SU-DHL-6 (cell line): ENCODE results near the gene ZCWPW2.

Experiments
- H2AFZ ChIP-seq: fragments of 200-600 bp; sonication (generic); 2 replicates; pipeline ENCODE4 v1.6.1; 2014; ENCODE audit warnings: low read depth, mild to moderate bottlenecking, moderate library complexity, mixed read lengths, antibody characterized with exemption, low read length; ENCODE audit not compliant: severe bottlenecking
- H3F3A ChIP-seq: fragments of 200-600 bp; shearing (Covaris generic); 2 replicates; pipeline ENCODE4 v1.6.0; 2016; ENCODE audit warnings: antibody characterized with exemption, mild to moderate bottlenecking; ENCODE audit not compliant: insufficient read depth
- H3K27ac ChIP-seq: fragments of 200-600 bp; sonication (generic); 2 replicates; pipeline ENCODE4 v1.5.1; 2016; ENCODE audit warnings: low read depth, mild to moderate bottlenecking, low read length, moderate library complexity, mixed read lengths
- H3K27me3 ChIP-seq: fragments of 200-600 bp; sonication (generic), shearing (Covaris generic); 2 replicates; pipeline ENCODE4 v1.6.0; 2014; ENCODE audit warnings: mild to moderate bottlenecking, low read length
- H3K36me3 ChIP-seq: fragments of 200-600 bp; sonication (generic); 2 replicates; pipeline ENCODE4 v1.6.1; 2014; ENCODE audit warnings: mild to moderate bottlenecking, low read length, mixed read lengths
- H3K4me2 ChIP-seq: fragments of 300-600, 200-600 bp; shearing (Covaris generic), sonication (generic); 2 replicates; pipeline ENCODE4 v1.6.0; 2014; ENCODE audit warnings: low read length, low read depth, mild to moderate bottlenecking; ENCODE audit not compliant: poor library complexity, severe bottlenecking
- H3K4me3 ChIP-seq: fragments of 200-600 bp; sonication (generic); 2 replicates; pipeline ENCODE4 v1.5.1; 2014; ENCODE audit warnings: antibody characterized with exemption, low read length, mild to moderate bottlenecking, mixed read lengths; ENCODE audit not compliant: insufficient read depth, poor library complexity, severe bottlenecking
- H3K79me2 ChIP-seq: fragments of 200-600 bp; sonication (generic); 2 replicates; pipeline ENCODE4 v1.6.1; 2014; ENCODE audit warnings: mild to moderate bottlenecking, low read length, moderate library complexity; ENCODE audit not compliant: insufficient read depth
- H3K9ac ChIP-seq: fragments of 200-600 bp; sonication (generic); 2 replicates; pipeline ENCODE4 v1.7.0; 2014; ENCODE audit warnings: mild to moderate bottlenecking, low read length
- H3K9me2 ChIP-seq: fragments of 200-600 bp; sonication (generic); replicated peaks from 2 replicates; pipeline ENCODE4 v1.6.1; 2014; ENCODE audit warnings: low read length; ENCODE audit not compliant: insufficient read depth
- H3K9me3 ChIP-seq: fragments of 200-600 bp; sonication (generic); 2 replicates; pipeline ENCODE4 v1.6.1; 2014; ENCODE audit warnings: low read length, mixed read lengths; ENCODE audit not compliant: insufficient read depth
- H4K20me1 ChIP-seq: fragments of 200-600 bp; sonication (generic); 2 replicates; pipeline ENCODE4 v1.6.1; 2014; ENCODE audit warnings: low read depth, mild to moderate bottlenecking, antibody characterized with exemption, low read length, moderate library complexity, mixed read lengths
- EZH2phosphoT487 ChIP-seq: fragments of 200-600 bp; sonication (generic), shearing (Covaris generic); conservative IDR thresholded peaks from 2 replicates; pipeline ENCODE4 v1.6.1; 2018; ENCODE audit warnings: mild to moderate bottlenecking, antibody characterized with exemption, low read length, moderate library complexity, mixed read lengths
- TF ChIP-seq, protein P1 (sequence below): fragments of 200-600 bp; sonication (generic); IDR thresholded peaks from one replicate; pipeline ENCODE4 v1.5.1; 2017; ENCODE audit warnings: antibody characterized with exemption, mild to moderate bottlenecking, low read length, moderate library complexity; ENCODE audit not compliant: insufficient read depth, poor library complexity, severe bottlenecking

Gene ZCWPW2

DNA sequence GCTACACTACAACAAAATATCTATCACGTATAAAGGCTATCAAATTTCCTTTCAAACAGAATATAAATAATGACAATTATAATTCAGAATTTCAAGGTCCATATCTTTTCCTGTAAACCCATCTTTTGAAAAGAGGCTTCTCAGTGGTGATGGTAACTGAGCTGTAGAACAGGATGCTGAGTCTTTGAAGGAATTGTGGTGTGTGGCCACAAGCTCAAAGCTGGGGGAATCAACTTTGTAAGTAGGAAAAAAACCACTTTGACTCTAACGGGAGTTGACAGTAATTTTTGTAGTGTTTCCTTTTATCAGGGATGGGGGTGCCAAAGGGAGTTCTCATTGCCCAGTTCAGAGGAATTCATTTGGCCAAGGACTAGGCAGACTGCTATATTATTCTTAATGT, 13.3 kb upstream of the ZCWPW2 start:
- H3F3A ChIP-seq: no peaks in the 10 kb centered on the region
- no peak overlapping the region for H2AFZ ChIP-seq
- no peaks in the 10 kb centered on the region for H3K27me3 ChIP-seq
- H3K27ac ChIP-seq: no peak overlapping the region
- no peaks in the 10 kb centered on the region for H3K9me2 ChIP-seq
- no peak overlapping the region for H3K9ac ChIP-seq
- H3K9me3 ChIP-seq: no peaks in the 10 kb centered on the region
- TF ChIP-seq, protein P1, sequence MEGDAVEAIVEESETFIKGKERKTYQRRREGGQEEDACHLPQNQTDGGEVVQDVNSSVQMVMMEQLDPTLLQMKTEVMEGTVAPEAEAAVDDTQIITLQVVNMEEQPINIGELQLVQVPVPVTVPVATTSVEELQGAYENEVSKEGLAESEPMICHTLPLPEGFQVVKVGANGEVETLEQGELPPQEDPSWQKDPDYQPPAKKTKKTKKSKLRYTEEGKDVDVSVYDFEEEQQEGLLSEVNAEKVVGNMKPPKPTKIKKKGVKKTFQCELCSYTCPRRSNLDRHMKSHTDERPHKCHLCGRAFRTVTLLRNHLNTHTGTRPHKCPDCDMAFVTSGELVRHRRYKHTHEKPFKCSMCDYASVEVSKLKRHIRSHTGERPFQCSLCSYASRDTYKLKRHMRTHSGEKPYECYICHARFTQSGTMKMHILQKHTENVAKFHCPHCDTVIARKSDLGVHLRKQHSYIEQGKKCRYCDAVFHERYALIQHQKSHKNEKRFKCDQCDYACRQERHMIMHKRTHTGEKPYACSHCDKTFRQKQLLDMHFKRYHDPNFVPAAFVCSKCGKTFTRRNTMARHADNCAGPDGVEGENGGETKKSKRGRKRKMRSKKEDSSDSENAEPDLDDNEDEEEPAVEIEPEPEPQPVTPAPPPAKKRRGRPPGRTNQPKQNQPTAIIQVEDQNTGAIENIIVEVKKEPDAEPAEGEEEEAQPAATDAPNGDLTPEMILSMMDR: no peak
- peaks cover 9% of the 10 kb centered on the region; the same call in 1 of the 2 replicates for H3K36me3 ChIP-seq
- no peak overlapping the region for H3K4me3 ChIP-seq
- H3K79me2 ChIP-seq: no peaks in the 10 kb centered on the region
- H3K4me2 ChIP-seq: no peak overlapping the region
- H4K20me1 ChIP-seq: no peaks in the 10 kb centered on the region

- Histone ChIP-seq H3K9me2 (no peaks in the 10 kb centered on the region), H3K27me3 (no peaks in the 10 kb centered on the region), H3K27ac (no peak overlapping the region), H2AFZ (no peak overlapping the region), H3K79me2 (no peaks in the 10 kb centered on the region), H3K36me3 (peaks cover 9% of the 10 kb centered on the region; the same call in 1 of the 2 replicates), H3K9ac (no peak overlapping the region), H3K4me3 (no peak overlapping the region), H3F3A (no peaks in the 10 kb centered on the region), H3K9me3 (no peaks in the 10 kb centered on the region), H3K4me2 (no peak overlapping the region), H4K20me1 (0 out of 2 replicates have a peak, but pooled peaks cover 4% of the 10 kb centered on the region)
- TF ChIP-seq, protein P1: no peak
- TF ChIP-seq EZH2phosphoT487: no peak
Observed at GRCh38 chr3:28337230-28337629, 11.3 kb upstream of the ZCWPW2 start.

GRCh38 chr3:28343144-28343543, 5.4 kb upstream of the ZCWPW2 start:
- Histone ChIP-seq H3K4me3 (no peak overlapping the region), H3K9ac (no peak overlapping the region), H3K36me3 (peaks cover 3% of the 10 kb centered on the region; the same call in 1 of the 2 replicates), H3K9me2 (no peaks in the 10 kb centered on the region), H3K27ac (no peak overlapping the region), H3F3A (no peaks in the 10 kb centered on the region), H3K9me3 (no peaks in the 10 kb centered on the region), H3K4me2 (no peak overlapping the region), H3K79me2 (peaks cover 4% of the 10 kb centered on the region; the same call in 1 of the 2 replicates), H2AFZ (no peak overlapping the region), H4K20me1 (0 out of 2 replicates have a peak, but pooled peaks cover 5% of the 10 kb centered on the region), H3K27me3 (no peaks in the 10 kb centered on the region)
- TF ChIP-seq EZH2phosphoT487: no peak
- TF ChIP-seq, protein P1: no peak
